Fibroblast of skin of scalp (primary cell): ENCODE data around the gene KCTD20.
"Not testable (repeated sequence)": the region's sequence is repeated elsewhere in the genome, so short reads cannot be mapped to it uniquely, and the experiment has no call there.

Experiments
- DNase-seq: peaks from one replicate; pipeline ENCODE4 v3.0.0-alpha.2; 2013

The KCTD20 gene

GRCh38 chr6:36444470-36444869 is 1.7 kb downstream of the KCTD20 start:
- DNase-seq, result peak; percentile 68

- no peak for DNase-seq
These were observed 2.8 kb downstream of the KCTD20 start for GRCh38 chr6:36445621-36446020.

- DNase-seq, result not testable (repeated sequence)
These were observed 6.4 kb downstream of the KCTD20 start for GRCh38 chr6:36449173-36449572.

GRCh38 chr6:36452897-36453296 is 10.1 kb downstream of the KCTD20 start:
- DNase-seq, result not testable (repeated sequence)

GRCh38 chr6:36455486-36456027 is 12.8 kb downstream of the KCTD20 start:
- no peak for DNase-seq

GRCh38 chr6:36459501-36459900 is 16.7 kb downstream of the KCTD20 start:
- DNase-seq, result no peak

- no peak for DNase-seq
These were observed 18.1 kb downstream of the KCTD20 start for GRCh38 chr6:36460916-36461315.

GRCh38 chr6:36461646-36462045 is 18.8 kb downstream of the KCTD20 start:
- DNase-seq, result no peak

- peak; percentile 60 for DNase-seq
These were observed 20.9 kb downstream of the KCTD20 start for GRCh38 chr6:36463676-36464075.

GRCh38 chr6:36464233-36464632 is 21.4 kb downstream of the KCTD20 start:
- no peak for DNase-seq

GRCh38 chr6:36467625-36468024 is 24.8 kb downstream of the KCTD20 start:
- no peak for DNase-seq

GRCh38 chr6:36469148-36469661 is 26.4 kb downstream of the KCTD20 start:
- peak; percentile 17 for DNase-seq

GRCh38 chr6:36469946-36470345 is 27.1 kb downstream of the KCTD20 start:
- DNase-seq, result no peak

GRCh38 chr6:36478051-36478526 is 35.3 kb downstream of the KCTD20 start:
- no peak for DNase-seq

GRCh38 chr6:36479256-36479655 is 36.5 kb downstream of the KCTD20 start:
- DNase-seq, result no peak

- DNase-seq, result not testable (repeated sequence)
These were observed 40.5 kb downstream of the KCTD20 start for GRCh38 chr6:36483326-36483725.

GRCh38 chr6:36484736-36485135 is 41.9 kb downstream of the KCTD20 start:
- no peak for DNase-seq

GRCh38 chr6:36487698-36488097 is 44.9 kb downstream of the KCTD20 start:
- DNase-seq, result peak; percentile 33

- DNase-seq, result no peak
These were observed 45.4 kb downstream of the KCTD20 start for GRCh38 chr6:36488221-36488620.

GRCh38 chr6:36489426-36489825 is 46.6 kb downstream of the KCTD20 start:
- no peak for DNase-seq

GRCh38 chr6:36491378-36491965 is 48.7 kb downstream of the KCTD20 start:
- DNase-seq, result peak; percentile 8

- no peak for DNase-seq
These were observed 49.3 kb downstream of the KCTD20 start for GRCh38 chr6:36492092-36492491.

- DNase-seq, result no peak
These were observed 49.8 kb downstream of the KCTD20 start for GRCh38 chr6:36492621-36493020.

GRCh38 chr6:36493319-36493718 is 50.5 kb downstream of the KCTD20 start:
- no peak for DNase-seq
